HepG2 (cell line): Measurements from ENCODE around the gene EIF4ENIF1. TPM values are rescaled to one million over a fixed set of nuclear protein-coding genes. Genes with fewer than 3 reads are reported as not detected.

Experiments used
- CENPT ChIP-seq: sonication (generic); formaldehyde crosslinking; IDR thresholded peaks from 2 replicates; pipeline ENCODE4 v1.8.0; 2022; ENCODE audit warnings: low read depth, mild to moderate bottlenecking, moderate library complexity, missing genetic modification reagents
- GLI4 ChIP-seq: sonication (generic); formaldehyde crosslinking; IDR thresholded peaks from 2 replicates; pipeline ENCODE4 v1.5.1; 2020; ENCODE audit warnings: missing genetic modification reagents, mild to moderate bottlenecking, moderate library complexity, borderline replicate concordance
- HDAC1 ChIP-seq: sonication (generic); formaldehyde crosslinking; IDR thresholded peaks from 2 replicates; pipeline ENCODE4 v1.5.1; 2020; ENCODE audit warnings: mild to moderate bottlenecking, missing genetic modification reagents
- MIER3 ChIP-seq: IDR thresholded peaks from 2 replicates; pipeline ENCODE4 v1.6.1; 2016; ENCODE audit warnings: missing compliant biosample characterization, borderline replicate concordance
- PRDM10 ChIP-seq: sonication (generic); formaldehyde crosslinking; IDR thresholded peaks from 2 replicates; pipeline ENCODE4 v1.4.0; 2020; ENCODE audit warnings: low read depth, missing genetic modification reagents
- SALL1 ChIP-seq: sonication (generic); formaldehyde crosslinking; IDR thresholded peaks from 2 replicates; pipeline ENCODE4 v1.8.0; 2022; ENCODE audit warnings: mild to moderate bottlenecking, missing genetic modification reagents
- SNAI1 ChIP-seq: sonication (generic); formaldehyde crosslinking; IDR thresholded peaks from 2 replicates; pipeline ENCODE4 v1.5.0; 2020; ENCODE audit warnings: mild to moderate bottlenecking, missing genetic modification reagents, borderline replicate concordance
- ZNF33A ChIP-seq: sonication (generic); formaldehyde crosslinking; IDR thresholded peaks from 2 replicates; pipeline ENCODE4 v1.5.1; 2020; ENCODE audit warnings: missing genetic modification reagents, mild to moderate bottlenecking, moderate library complexity, borderline replicate concordance
- ZNF776 ChIP-seq: sonication (generic); formaldehyde crosslinking; IDR thresholded peaks from 2 replicates; pipeline ENCODE4 v1.4.0; 2020; ENCODE audit warnings: mild to moderate bottlenecking, missing genetic modification reagents
- polyA plus RNA-seq, 8 experiments: library from polyadenylated mRNA; depleted of rRNA in 3 of 8; stranded (reverse) in 7 of 8; unstranded in 1 of 8; fragments of >200 nt; fragmentation: Illumina TruSeq in 4 of 8; extraction: Trizol in 4 of 8; gene quantifications; 2 replicates each; pipeline versions ENCODE4 v1.2.1 to v1.2.3, GENCODE V29; 2011 to 2016; ENCODE audit warnings: low read depth in 4 of 8, missing spikeins in 1 of 8, mixed read lengths in 1 of 8; ENCODE audit not compliant: insufficient read depth in 1 of 8
- total RNA-seq, 5 experiments: library from RNA; depleted of rRNA; stranded (reverse); fragments of >200 nt; fragmentation: Illumina TruSeq; extraction: Trizol; gene quantifications; 2 replicates each; pipeline ENCODE4 v1.2.3, GENCODE V29; 2016; ENCODE audit warnings: low read depth in 1 of 5

EIF4ENIF1 gene
- total and polyA plus RNA-seq, 2 of the 13 experiments (the other 11 are each of a cell fraction or from before 2014, with no cell fraction given): 11.9 to 12.3 TPM

DNA sequence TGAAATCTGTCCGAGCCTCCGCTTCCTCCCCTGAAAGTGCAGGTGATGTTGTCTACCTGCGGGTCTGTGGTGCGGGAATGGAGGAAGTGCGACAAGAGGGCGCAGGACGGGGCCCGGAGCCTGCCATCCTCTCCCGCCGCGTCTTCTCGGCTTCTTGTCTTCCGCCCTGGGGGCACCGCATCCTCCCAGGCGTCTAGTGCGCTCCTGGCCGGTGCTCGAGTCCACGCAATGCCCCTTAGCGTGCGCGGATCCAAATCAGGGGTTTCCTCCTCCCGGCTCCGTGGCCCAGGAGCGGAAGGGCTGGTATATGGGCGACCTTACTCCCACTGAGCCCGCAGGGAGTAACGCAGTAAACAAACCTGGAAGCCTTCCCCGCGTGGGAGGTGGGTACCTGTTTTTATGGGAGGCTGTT, 7.1 kb upstream of the EIF4ENIF1 start (continued):
- TF ChIP-seq PRDM10: 0 out of 2 replicates have a peak, but pooled peaks have one; percentile 11
- TF ChIP-seq MIER3 (CRISPR knock-in tag): no peak
- TF ChIP-seq ZNF776 (CRISPR knock-in tag): peak; percentile 79
- no peak for TF ChIP-seq ZNF33A
- TF ChIP-seq HDAC1 (CRISPR knock-in tag): peak; percentile 19; the same call in 1 of the 2 replicates
- 0 out of 2 replicates have a peak, but pooled peaks have one; percentile 2 for TF ChIP-seq GLI4 (CRISPR knock-in tag)
- TF ChIP-seq CENPT (CRISPR knock-in tag): no peak
- TF ChIP-seq SNAI1 (CRISPR knock-in tag): 0 out of 2 replicates have a peak, but pooled peaks have one; percentile 13
- TF ChIP-seq SALL1 (CRISPR knock-in tag): peak; percentile 5; the same call in 1 of the 2 replicates
- TF ChIP-seq, all 625 proteins: peak for 28
